Lung (tissue), 12 donors: ENCODE results near the gene BAHD1. TPM values are rescaled to one million over a fixed set of nuclear protein-coding genes. Genes with fewer than 3 reads are reported as not detected.

Source experiments
- ATAC-seq: fragments of 200-7000 bp; cut with Tn5 transposase; one replicate; pipeline ENCODE4 v1.9.1; 2020; ENCODE audit warnings: moderate number of reproducible peaks; ENCODE audit not compliant: insufficient read depth, low FRiP score
- DNase-seq, 3 donors: peaks; one replicate each; pipeline ENCODE4 v3.0.0-alpha.2; 2013 to 2017
- H3K27ac ChIP-seq, 2 donors: one replicate each; pipeline ENCODE4 v1.5.1; 2013; ENCODE audit warnings: mild to moderate bottlenecking in 2 of 2, moderate library complexity in 2 of 2, control low read depth in 1 of 2, inconsistent platforms in 1 of 2, low read depth in 1 of 2, low read length in 1 of 2
- H3K27me3 ChIP-seq, 3 donors: one replicate each; pipeline ENCODE4 v1.5.1; 2013; ENCODE audit warnings: low read length in 2 of 3; ENCODE audit not compliant: control insufficient read depth in 3 of 3, insufficient read depth in 3 of 3
- H3K36me3 ChIP-seq, 4 donors: one replicate each; pipeline ENCODE4 v1.5.1; 2013; ENCODE audit warnings: low read length in 4 of 4, mild to moderate bottlenecking in 1 of 4, moderate library complexity in 1 of 4; ENCODE audit not compliant: control insufficient read depth in 4 of 4, insufficient read depth in 4 of 4
- H3K4me1 ChIP-seq, 5 donors: one replicate each; pipeline ENCODE4 v1.5.1; 2013; ENCODE audit warnings: low read length in 5 of 5, mild to moderate bottlenecking in 2 of 5, moderate library complexity in 1 of 5; ENCODE audit not compliant: control insufficient read depth in 5 of 5, insufficient read depth in 5 of 5
- H3K4me3 ChIP-seq: one replicate; pipeline ENCODE4 v1.5.1; 2013; ENCODE audit warnings: mild to moderate bottlenecking, control low read depth, moderate library complexity
- H3K9ac ChIP-seq, 2 donors: one replicate each; pipeline ENCODE4 v1.5.1; 2013; ENCODE audit warnings: low read length in 2 of 2, control low read depth in 1 of 2; ENCODE audit not compliant: insufficient read depth in 1 of 2
- H3K9me3 ChIP-seq, 4 donors: one replicate each; pipeline ENCODE4 v1.5.1; 2013; ENCODE audit warnings: low read length in 3 of 4, mild to moderate bottlenecking in 1 of 4, moderate library complexity in 1 of 4; ENCODE audit not compliant: control insufficient read depth in 4 of 4, insufficient read depth in 3 of 4
- CTCF ChIP-seq: IDR thresholded peaks from 2 replicates; pipeline ENCODE4 v1.5.1; 2012; ENCODE audit warnings: mild to moderate bottlenecking; ENCODE audit errors: control extremely low read depth, extremely low read depth
- WGBS, 2 donors: extraction: QIAGEN DNeasy Blood & Tissue Kit; methylation state at CpG; one replicate each; pipeline ENCODE4 v1.1.7; 2013; 5-methylcytosine and 5-hydroxymethylcytosine counted together
- polyA plus RNA-seq, 2 donors: library from polyadenylated mRNA; stranded (reverse); fragments of 200-250 nt; gene quantifications; one replicate each; pipeline ENCODE4 v1.2.1, GENCODE V29; 2013
- total RNA-seq, 2 donors: library from RNA; depleted of rRNA in 1 of 2; stranded (reverse); fragments of >200 nt in 1 of 2; gene quantifications; one replicate each; pipeline ENCODE4 v1.2.1, GENCODE V29; 2014 to 2021
- donor health status: control.
- donor health status: control.
- donor health status: Bipolar disorder and iron deficiency.
- donor health status: healthy.
- donor health status: DM: yes; HTN: yes; CAD: no.

The BAHD1 gene
- total and polyA plus RNA-seq, 4 donors = 11.3 to 28.1 (median 13.7) TPM

- DNase-seq (no peak), ATAC-seq (no peak)
- no peak overlapping the region for H3K4me3 ChIP-seq
- H3K36me3 ChIP-seq = no peaks in the 10 kb centered on the region
- no peak for TF ChIP-seq CTCF
- H3K27me3 ChIP-seq = no peaks in the 10 kb centered on the region
- H3K27ac ChIP-seq = no peak overlapping the region
- no peak overlapping the region for H3K9ac ChIP-seq
- no peaks in the 10 kb centered on the region for H3K9me3 ChIP-seq
- WGBS, 2 donors = 95 to 100% methylated on average over 2 of the region's 2 CpGs
- H3K4me1 ChIP-seq = no peaks in the 10 kb centered on the region
Observed at GRCh38 chr15:40483919-40484318, 43.2 kb downstream of the BAHD1 start.

GRCh38 chr15:40486066-40486770, 45.5 kb downstream of the BAHD1 start:
- Histone ChIP-seq H3K36me3 (no peaks in the 10 kb centered on the region), H3K9me3 (no peaks in the 10 kb centered on the region), H3K9ac (no peak overlapping the region), H3K27ac (no peak overlapping the region), H3K27me3 (no peaks in the 10 kb centered on the region), H3K4me1 (no peaks in the 10 kb centered on the region), H3K4me3 (no peak overlapping the region)
- WGBS, 2 donors = 80 to 87% methylated on average over 36 of the region's 36 CpGs
- DNase-seq = no peak
- ATAC-seq = no peak
- no peak for TF ChIP-seq CTCF

- H3K4me1 ChIP-seq = no peaks in the 10 kb centered on the region
- H3K4me3 ChIP-seq = no peak overlapping the region
- H3K27me3 ChIP-seq = no peaks in the 10 kb centered on the region
- H3K9me3 ChIP-seq = no peaks in the 10 kb centered on the region
- TF ChIP-seq CTCF = no peak
- WGBS, 2 donors = 89 to 95% methylated on average over 35 of the region's 35 CpGs
- H3K27ac ChIP-seq = no peak overlapping the region
- H3K9ac ChIP-seq = no peak overlapping the region
- no peak for ATAC-seq
- H3K36me3 ChIP-seq = no peaks in the 10 kb centered on the region
- DNase-seq = no peak
Observed at GRCh38 chr15:40487816-40488682, 47.3 kb downstream of the BAHD1 start.
